ENCODE data around the gene POLR1A.

The POLR1A gene

DNA sequence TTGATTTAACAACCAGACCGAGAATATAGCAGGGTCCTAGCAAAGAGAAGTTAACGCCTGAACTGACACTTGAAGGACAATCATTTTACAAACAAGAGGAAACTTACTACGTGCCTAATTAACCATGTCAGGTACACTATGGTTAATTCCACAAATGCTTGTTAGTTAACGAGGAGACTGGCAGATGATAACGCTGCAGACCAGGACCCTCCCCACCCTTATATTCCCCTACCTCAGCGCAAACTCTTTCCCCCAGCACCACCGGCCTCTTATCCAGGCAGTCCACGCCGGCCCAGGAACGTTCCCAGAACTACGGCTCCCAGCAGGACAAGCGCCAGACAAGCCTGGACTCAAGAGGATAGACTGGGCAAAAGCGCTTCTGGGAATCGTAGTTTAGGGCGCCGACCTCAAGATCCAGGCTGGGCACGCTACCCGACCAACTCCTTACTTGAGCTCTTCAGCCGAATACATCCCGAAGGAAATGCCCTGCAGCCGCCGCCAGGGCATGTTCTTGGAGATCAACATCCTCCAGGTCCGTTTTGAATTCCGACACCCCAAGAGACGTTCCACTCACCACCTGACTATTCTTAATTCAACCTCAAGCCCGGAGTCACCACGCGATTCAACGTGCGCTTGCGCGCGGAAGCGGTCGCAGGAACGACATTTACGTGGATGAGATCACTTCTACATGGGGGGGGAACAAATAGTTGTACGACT lies at the start of gene POLR1A:
POLR1A (minus strand) TSS at position 635 of the 717 bp plus-strand sequence; CDS start at position 525, 110 bp downstream.
- DNase-seq (ENCODE audit: low spot score): peak; percentile 87

DNA sequence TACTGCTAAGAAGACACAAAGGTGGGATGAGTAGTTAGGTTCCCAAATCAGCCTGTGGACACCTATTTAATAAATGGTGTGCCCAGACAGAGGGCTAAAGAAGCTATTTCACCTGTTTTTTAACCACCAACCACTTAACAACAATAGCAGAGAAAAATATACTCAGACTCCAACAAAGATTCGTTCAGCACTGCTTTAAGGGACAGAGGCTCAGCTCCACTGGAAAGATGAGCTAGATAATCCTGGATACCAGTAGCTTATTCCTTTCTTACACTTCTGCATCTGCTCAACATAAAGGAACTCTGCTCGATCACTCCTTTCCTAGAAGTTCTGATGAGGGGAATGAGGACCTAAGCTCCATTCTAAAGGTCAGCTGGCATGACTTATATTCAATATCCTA lies 44.8 kb upstream of the POLR1A start:
- DNase-seq (ENCODE audit: low spot score): no peak

DNA sequence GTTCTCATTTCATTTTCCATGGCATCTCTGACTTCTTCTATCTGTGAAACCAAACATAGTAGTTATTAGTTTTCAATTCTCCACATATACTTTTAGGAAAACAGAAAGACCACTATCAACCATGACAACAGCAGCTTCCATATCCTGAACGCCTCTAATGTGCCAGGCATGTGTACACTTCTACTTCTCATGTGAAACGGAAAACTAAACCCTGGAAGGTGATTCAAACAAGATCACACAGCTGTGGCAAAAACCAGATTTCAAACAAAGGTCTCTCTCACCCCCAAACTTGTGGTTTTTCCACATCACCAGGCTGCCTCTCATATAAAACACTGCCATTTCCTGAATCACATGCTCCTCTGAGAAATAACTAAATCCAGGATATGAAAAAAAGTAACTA lies 42.1 kb upstream of the POLR1A start:
- no peak for DNase-seq (ENCODE audit: low spot score)

DNA sequence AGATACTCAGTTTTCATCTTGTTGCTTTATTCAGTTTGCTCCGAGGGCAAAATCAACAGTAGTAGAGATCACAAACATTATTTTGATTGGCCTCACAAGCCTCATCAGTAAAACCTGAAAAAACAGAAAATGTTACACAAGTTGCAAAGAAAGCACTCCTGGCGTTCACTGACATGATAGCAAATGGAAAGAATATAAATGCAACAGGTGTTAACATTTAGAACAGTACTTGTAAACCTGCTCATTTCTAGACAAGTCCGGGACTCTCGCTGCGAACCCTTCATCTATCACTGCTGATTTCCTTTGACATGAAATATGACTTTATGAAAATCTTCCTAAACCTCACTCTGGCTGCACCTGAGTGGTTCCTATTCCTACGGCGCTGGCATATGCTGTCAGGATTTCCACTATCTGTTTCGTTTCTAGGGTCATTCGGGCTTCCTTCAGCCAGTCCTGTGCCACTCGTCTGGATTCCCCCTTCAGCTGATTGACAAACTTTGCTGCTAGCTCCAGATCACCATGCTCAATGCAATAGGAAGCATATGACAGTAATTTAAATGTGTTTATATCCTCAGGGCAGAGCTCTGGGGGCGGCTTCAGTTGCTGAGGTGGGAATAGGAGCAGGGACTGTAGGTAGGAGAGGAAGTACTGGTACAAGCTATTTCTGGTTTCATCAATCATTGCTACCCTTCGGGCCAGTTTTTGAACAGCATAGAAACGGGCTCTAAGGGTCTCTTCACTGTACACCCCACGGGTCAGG lies 38.4 kb upstream of the POLR1A start:
- DNase-seq (ENCODE audit: low spot score): no peak

DNA sequence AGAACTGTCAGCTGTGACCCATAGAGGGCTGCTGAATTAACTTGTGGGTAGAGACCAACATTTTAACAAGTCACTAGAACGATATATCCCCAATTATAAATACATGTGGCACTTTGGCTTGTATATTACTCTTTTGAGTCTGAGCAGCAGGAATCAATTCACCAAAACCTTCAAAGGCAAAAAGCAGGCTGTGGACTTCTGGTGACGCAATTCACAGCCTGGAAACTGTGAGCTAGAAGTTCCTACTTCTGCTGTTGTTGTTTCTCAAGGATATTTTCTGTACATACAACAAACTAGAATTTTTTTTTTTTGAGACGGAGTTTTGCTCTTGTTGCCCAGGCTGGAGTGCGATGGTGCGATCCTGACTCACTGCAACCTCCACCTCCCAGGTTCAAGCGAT lies 37.6 kb upstream of the POLR1A start:
- no peak for DNase-seq (ENCODE audit: low spot score)

DNA sequence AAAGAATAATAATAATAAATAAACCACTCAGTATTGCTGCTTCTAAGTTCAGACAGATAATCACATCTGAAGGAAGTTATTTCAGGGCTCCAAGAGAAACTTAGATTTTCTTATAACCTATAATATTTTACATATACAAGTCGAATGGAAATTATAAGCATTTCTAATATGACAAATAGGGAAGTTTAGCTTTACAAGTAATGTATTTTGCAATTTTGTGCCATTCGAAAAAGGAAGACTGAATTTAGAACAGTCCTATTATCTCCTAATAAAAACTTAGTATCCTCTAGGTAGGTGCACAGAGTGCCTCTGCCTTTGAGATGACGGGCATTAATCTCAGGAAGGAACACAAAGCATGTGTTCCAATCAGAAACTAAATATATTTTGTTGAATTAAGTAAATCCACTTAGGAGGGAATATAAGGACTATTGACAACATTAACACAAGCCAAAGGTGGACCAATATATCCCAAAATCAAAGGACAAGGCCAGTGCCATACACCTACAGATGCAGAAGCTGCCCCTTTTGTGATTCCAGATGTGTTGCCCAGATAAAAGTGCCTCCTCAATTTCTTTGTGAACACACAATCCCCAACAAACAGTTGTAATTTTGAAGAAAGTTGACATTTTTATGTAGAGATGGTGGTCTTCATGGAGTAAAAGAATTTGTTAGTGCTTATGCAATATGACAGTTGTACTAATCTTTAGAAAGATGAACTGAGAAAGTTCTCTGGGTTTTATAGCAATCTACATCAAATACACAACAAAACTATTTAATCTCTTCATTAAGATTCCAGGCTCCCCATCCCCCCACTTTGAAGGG lies 37.0 kb upstream of the POLR1A start:
- DNase-seq (ENCODE audit: low spot score): no peak

DNA sequence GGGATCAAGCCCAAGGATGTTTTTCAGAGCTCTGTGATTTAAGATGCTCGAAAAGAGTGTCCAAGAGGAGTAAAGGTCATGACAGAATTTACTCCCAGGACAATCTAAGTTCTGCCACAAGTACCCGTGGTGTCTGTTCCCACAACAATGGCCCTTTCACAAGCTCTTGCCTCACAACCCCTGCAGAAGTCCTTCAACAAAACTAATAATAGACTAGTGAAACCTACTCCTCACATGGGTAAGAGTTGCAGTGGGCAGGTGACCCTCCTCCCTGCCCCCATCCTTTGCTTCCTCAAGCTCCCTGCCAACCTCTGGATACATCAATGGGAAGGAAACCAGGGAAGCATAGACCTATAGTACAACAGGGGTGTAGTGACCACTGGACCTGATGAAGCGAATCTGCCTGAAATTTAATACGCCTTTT lies 35.3 kb upstream of the POLR1A start:
- no peak for DNase-seq (ENCODE audit: low spot score)

DNA sequence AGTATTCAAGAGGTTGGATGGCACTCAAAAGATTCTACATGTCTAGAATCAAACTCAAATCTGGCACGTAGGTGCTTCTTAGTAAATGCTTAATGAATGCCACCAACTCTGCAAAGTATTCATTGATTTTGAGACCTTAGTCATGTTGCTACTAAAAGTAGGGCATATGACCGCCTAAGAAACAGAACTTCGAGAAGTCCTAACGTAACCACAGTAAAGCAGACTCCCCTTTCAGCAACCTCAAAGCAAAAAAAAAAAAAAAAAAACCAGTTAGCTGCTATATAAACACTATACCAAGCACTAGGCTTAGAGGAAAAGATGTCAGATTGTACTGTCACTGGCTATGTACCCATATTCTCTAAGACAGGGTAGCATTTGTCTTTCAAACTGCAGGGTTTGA lies 34.3 kb upstream of the POLR1A start:
- DNase-seq (ENCODE audit: low spot score): no peak

DNA sequence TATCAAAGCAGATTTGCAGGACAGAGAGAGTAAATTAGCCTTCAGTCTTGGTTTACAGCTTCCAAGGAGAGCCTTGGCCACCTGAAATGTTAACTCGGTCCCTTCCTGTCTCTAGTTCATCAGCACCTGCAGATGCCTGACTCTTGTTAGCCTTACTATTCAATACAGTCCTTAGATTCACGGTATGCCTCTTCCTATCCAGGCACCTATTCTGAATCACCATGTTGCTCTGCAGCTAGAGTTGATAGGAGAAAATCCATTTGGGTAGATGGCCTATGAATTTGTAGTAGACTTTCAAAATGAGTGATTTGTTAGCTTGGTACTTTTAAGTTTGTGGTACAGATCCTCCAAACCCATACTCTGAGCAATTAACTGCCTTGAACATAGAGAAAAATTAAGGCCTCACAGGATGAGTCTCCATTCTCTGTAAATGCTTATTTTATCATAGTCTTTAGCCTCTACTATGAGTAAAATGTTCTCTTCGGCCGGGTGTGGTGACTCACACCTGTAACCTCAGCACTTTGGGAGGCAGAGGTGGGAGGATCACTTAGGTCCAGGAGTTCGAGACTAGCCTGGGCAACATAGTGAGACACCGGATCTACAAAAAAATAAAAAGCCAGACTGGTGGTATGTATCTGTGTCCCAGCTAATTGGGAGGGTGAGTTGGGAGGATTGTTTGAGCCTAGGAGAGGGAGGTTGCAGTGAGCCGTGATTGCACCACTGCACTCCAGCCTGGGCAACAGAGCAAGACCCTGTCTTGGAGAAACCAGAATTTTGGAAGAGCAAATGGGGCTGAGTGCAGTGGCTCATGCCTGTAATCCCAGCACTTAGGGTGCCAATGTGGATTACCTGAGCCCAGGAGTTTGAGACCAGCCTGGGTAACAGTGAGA lies 33.3 kb upstream of the POLR1A start:
- DNase-seq (ENCODE audit: low spot score): no peak

DNA sequence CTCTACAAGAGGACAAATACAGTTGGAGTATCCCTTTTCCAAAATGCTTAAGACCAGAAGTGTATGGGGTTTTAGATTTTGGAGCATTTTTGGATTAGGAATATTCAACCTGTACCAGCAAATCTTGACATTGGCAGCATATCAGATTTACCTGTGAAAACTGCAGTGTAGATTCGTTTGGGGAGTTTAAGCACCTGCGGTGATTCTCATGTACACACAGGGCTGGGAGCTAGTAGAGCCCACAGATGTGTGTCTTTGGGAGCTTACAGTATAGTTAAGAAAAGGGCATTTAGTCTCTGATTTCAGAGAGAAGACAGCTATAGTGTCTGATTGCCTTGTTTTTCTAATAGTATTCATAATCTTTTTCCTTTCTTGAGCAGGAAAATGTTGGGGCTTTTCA lies 30.5 kb upstream of the POLR1A start:
- DNase-seq (ENCODE audit: low spot score): no peak

DNA sequence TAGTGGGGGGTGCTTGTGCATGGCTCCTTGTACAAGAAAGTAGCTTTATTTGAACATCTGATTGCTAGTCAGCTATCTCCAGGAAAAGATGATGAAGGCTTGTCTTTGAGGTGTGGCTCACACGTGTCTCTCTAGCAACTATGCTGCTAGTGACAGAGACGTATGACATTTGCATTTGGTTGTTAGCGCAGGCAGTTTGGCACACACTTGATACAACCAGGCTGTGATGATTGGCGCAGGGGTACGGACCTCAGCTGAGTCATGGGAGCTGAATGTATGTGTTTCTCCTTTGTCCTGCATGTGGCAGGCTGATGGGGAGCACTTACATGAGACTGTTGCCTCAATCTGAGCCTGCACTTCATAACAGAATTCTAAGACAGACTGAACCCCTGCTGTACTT lies 30.0 kb upstream of the POLR1A start:
- DNase-seq (ENCODE audit: low spot score): no peak

DNA sequence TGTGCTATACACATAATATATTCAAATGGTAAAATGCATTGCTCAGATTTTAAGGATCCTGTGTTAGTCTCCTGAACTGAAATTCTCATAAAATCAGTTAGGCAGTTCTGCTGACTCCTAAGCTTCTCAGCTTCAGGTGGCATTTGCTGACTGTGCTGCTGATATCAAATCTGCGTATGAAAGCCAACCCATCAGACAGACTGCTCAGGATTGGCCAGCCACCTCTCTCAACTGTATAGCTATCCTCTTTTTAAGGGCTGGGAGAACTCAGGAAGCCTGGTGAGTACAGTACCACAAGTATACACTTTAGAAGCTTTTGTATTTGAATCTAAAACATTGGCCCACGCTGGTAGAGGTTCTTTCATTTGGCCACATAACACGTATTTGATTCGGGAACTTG lies 29.0 kb upstream of the POLR1A start:
- no peak for DNase-seq (ENCODE audit: low spot score)

DNA sequence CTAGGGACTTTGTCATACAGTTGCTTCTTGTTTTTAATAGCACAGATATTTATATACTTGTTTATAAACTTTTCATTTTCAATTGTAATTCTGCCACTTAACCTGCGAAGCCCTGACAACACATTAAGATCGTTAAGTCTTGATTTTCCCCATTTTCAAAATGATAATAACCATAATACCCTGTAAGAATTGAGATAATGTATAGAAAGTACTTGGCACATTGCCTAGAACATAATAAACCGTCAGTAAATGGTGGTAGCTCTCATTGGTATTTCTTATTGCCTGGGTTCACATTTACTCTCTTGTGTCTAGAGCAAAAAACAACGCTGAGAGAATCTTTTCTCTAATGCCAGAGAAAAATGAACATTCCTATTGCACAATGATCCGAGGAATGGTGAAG lies 19.0 kb upstream of the POLR1A start:
- DNase-seq (ENCODE audit: low spot score): no peak

DNA sequence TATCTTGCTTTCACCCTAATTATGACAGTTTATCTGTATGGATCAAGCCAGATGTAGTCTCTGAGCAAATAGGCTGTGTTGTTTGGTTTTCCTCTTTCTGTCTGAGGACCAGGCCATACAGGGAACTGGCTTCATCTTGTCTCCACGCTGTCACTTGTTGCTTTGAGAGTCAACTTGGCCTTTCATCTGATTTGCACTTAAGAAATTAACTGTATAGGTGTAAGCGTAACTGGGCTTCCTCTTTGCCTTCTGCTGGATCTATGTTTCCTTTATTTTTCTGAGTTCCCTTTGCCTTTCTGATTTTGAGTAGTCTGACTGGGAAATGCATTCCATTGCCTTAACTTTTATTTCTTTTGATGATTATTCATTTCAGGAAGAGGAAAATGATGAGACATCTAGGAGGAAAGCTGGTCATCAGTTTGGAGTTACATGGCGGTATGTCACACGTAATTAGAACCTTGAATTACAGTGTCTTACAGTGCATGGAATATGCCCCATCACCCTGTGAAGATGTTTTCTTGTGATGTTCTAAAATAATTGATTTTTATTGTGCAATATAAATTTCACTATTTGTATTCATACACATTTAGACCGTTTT lies 17.7 kb upstream of the POLR1A start:
- DNase-seq (ENCODE audit: low spot score): no peak

DNA sequence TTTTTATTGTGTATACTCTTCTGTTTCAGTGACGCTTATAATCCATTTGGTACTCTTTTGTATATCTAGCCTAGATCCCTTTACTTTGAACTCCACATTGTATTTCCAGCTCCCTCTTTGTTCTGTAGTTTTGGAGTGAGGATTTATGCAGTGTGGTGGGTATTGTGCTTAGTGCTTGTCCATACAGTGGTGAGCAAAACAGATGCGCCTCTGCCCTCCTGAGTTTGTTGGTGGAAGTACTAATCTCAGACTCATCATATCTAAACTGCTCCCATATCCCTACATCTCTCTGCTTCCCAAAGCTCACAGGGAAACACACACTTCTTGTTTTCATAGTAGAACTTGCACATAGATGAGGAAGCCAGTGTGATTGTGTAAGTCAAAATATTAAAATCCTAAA lies 12.4 kb upstream of the POLR1A start:
- no peak for DNase-seq (ENCODE audit: low spot score)

DNA sequence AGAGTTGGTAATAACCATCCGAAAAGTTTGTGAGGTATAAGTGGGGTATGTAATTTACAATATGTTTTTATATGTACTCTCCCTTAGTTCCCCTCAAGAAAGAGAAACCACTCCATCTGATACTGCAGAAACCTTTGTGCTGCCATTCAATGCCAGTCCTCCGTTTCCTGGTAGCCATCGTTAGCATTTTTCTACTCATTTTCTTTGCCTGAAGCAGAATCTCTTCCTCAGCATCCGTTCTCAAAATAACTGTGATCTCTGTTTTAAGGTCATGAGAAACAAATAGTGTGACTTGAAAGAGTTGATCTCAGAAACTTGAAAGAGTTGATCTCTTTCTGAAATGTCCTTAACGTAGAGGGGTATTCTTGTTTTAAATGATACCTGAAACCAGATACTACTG lies 1.3 kb upstream of the POLR1A start:
- no peak for DNase-seq (ENCODE audit: low spot score)

DNA sequence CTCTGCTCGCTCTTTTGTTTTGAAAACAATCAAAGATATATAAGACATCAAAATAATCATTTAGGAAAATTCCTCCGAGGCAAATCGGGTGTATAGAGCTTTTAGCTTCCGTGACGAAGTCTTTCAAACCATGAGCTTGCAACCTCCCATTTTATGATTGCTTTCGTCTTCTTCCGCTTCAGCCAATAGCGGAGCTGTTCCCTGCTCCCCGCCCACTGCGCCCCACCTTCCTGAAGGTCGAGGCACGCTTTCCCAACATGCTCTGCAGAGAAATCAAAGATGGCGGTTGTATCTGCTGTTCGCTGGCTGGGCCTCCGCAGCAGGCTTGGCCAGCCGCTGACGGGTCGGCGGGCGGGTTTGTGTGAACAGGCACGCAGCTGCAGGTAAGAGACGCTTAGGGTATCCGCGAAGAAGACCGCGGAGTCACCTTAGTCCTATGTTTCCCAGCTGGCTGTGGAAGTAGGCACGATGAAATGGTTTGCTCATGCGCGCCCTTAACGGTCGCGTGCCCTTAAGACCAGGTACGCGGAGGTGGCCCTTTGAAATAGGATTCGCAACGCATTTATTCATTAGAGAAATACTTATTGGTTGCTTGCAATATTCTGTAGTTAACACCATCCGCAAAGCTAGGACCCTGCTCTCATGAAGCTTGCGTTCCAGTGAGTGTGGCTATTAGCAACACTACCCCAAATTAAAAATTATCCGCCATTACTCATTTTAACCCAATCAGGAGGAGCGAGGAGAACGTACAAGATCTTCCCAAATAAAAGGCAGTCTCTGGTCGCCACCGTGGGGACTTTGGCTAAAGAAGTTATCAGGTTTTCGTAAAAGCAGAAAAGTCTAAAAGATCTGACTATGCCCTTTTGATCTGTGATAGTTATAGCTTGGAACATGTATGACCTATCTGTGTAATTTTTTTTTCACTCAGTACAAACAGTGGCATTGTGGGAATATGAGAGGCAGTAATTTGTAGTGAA lies 571 bp upstream of the POLR1A start, which contains the start of gene PTCD3:
PTCD3 (plus strand) TSS at position 267 of the 977 bp plus-strand sequence; CDS start at position 280, 13 bp downstream.
- DNase-seq (ENCODE audit: low spot score): peak; percentile 97

DNA sequence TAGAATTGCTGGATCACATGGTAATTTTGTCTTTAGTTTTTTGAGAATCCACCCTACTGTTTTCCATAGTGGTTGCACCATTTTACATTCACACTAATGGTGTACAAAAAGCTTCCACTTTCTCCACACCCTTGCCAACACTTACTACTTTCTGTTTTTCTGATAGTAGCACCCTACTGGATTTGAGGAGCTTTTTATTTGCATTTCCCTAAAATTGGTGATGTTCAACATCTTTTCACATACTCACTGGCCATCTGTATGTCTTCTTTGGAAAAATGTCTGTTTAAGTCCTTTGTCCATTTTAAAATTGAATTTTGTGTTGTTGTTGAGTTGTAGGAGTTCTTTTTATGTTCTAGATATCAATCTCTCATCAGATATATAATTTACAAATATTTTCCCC lies 3.5 kb downstream of the POLR1A start:
- no peak for DNase-seq (ENCODE audit: low spot score)

DNA sequence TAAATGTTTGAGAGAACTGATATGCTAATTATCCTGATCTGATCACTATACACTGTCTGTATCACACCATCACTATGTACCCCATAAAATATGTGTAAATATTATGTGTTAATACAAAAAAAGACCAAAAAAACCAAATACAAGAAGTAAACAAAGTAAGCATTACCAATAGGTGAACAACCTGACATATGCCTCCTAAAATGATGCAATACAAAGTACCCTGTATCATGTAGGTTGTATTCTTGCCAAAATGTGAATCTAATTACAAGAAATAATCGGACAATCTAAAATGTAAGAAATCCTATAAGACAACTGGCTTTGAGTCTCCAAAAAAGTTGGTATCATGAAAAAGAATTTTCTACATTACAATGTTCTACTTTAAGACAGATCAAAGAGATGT lies 7.8 kb downstream of the POLR1A start:
- no peak for DNase-seq (ENCODE audit: low spot score)

Data from hematopoietic multipotent progenitor cell treated with erythropoietin and hydrocortisone succinate and interleukin-3 and kit ligand, for 15 days (in vitro differentiated cells).